Measurements from ENCODE around the gene RAP2C.

Gene RAP2C

GRCh38 chrX:132219343-132219768 lies at the start of gene RAP2C:
TSS of gene RAP2C (minus strand) at chrX:132219447. CDS start at chrX:132217268, 2,179 bp downstream.
- DNase-seq: peak; percentile 66

GRCh38 chrX:132267392-132267791 lies 48.1 kb upstream of the RAP2C start:
- no peak for DNase-seq

- DNase-seq: no peak
Measured at GRCh38 chrX:132266583-132267355, 47.5 kb upstream of the RAP2C start.

- no peak for DNase-seq
Measured at GRCh38 chrX:132263127-132263526, 43.9 kb upstream of the RAP2C start.

- no peak for DNase-seq
Measured at GRCh38 chrX:132258509-132258908, 39.3 kb upstream of the RAP2C start.

GRCh38 chrX:132257116-132257515 lies 37.9 kb upstream of the RAP2C start:
- no peak for DNase-seq

GRCh38 chrX:132236121-132236520 lies 16.9 kb upstream of the RAP2C start:
- DNase-seq: no peak

GRCh38 chrX:132235488-132235887 lies 16.2 kb upstream of the RAP2C start:
- no peak for DNase-seq

GRCh38 chrX:132231587-132231986 lies 12.3 kb upstream of the RAP2C start:
- no peak for DNase-seq

GRCh38 chrX:132227383-132228112 lies 8.3 kb upstream of the RAP2C start:
- no peak for DNase-seq

GRCh38 chrX:132226169-132226568 lies 6.9 kb upstream of the RAP2C start:
- DNase-seq: no peak

- DNase-seq: peak; percentile 86
Measured at GRCh38 chrX:132218100-132218812, 991 bp downstream of the RAP2C start.

GRCh38 chrX:132217203-132218073 lies 1.8 kb downstream of the RAP2C start:
- DNase-seq: peak; percentile 73

GRCh38 chrX:132216806-132217202 lies 2.4 kb downstream of the RAP2C start:
- peak; percentile 41 for DNase-seq

GRCh38 chrX:132216283-132216682 lies 3.0 kb downstream of the RAP2C start:
- DNase-seq: no peak

GRCh38 chrX:132214518-132214917 lies 4.7 kb downstream of the RAP2C start:
- DNase-seq: no peak

- DNase-seq: no peak
Measured at GRCh38 chrX:132209527-132209926, 9.7 kb downstream of the RAP2C start.

GRCh38 chrX:132208422-132208821 lies 10.8 kb downstream of the RAP2C start:
- no peak for DNase-seq

- no peak for DNase-seq
Measured at GRCh38 chrX:132207996-132208395, 11.3 kb downstream of the RAP2C start.

- no peak for DNase-seq
Measured at GRCh38 chrX:132206259-132206658, 13.0 kb downstream of the RAP2C start.

- DNase-seq: no peak
Measured at GRCh38 chrX:132204629-132205028, 14.6 kb downstream of the RAP2C start.

GRCh38 chrX:132200976-132201375 lies 18.3 kb downstream of the RAP2C start:
- no peak for DNase-seq

- DNase-seq: no peak
Measured at GRCh38 chrX:132199941-132200340, 19.3 kb downstream of the RAP2C start.

Measured in NCI-H345 (cell line).